ENCODE data around the gene SMIM38.
A peak's percentile ranks its signal among the peaks of the same experiment; 100 is the strongest.

The SMIM38 gene

DNA sequence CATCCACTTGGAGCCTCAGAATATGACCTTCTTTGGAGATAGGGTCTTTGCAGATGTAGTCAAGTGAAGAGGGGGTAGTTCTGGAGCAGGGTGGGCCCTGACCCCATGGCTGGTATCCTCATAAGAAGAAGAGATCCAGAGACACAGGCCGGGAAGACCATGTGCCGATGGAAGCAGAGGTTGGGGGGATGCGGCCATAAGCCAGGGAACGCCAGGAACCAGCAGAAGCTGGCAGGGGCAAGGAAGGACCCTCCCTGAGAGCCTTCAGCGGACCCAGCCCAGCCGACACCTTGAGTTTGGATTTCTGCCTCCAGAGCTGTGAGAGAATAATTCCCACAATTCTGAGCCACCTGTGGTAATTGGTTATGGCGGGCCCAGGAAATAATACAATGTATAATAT is 26.1 kb upstream of the SMIM38 start:
- Histone ChIP-seq H2BK120ac (ENCODE audit: low read depth, low read length) (no peak overlapping the region), H3K4ac (ENCODE audit: low read length) (no peak overlapping the region), H4K8ac (ENCODE audit: low read depth, low read length) (no peak overlapping the region), H3K4me1 (ENCODE audit: control insufficient read depth in 2 of 2, insufficient read depth in 1 of 2, low read depth in 1 of 2, low read length in 2 of 2) (peaks cover 2 to 10% of the 10 kb centered on the region in 2 donors), H3K79me1 (ENCODE audit: low read depth, low read length) (no peaks in the 10 kb centered on the region), H3K18ac (ENCODE audit: low read length) (no peak overlapping the region), H3K23ac (ENCODE audit: low read depth, low read length, poor library complexity) (no peak overlapping the region), H3K4me3 (ENCODE audit: low read length in 2 of 2) (no peak overlapping the region), H3K27ac (replicated peaks; ENCODE audit: low read length) (no peak overlapping the region), H2AFZ (ENCODE audit: low read length) (no peak overlapping the region), H2BK15ac (ENCODE audit: low read length) (no peak overlapping the region), H3K27me3 (ENCODE audit: control insufficient read depth in 3 of 3, insufficient read depth in 3 of 3, low read depth in 1 of 3, low read length in 3 of 3) (no peaks in the 10 kb centered on the region), H4K91ac (ENCODE audit: low read depth, low read length, poor library complexity) (no peak overlapping the region), H2BK12ac (ENCODE audit: low read length) (no peak overlapping the region), H3K36me3 (replicated peaks in 1 of 2; ENCODE audit: control insufficient read depth in 2 of 2, insufficient read depth in 2 of 2, low read length in 2 of 2) (peaks cover 0 to 2% of the 10 kb centered on the region in 2 donors), H2AK5ac (ENCODE audit: low read depth, low read length) (no peak overlapping the region), H3K14ac (ENCODE audit: low read length) (no peak overlapping the region), H3K9ac (ENCODE audit: low read depth, low read length, poor library complexity) (no peak overlapping the region), H3K9me3 (replicated peaks in 1 of 2; ENCODE audit: control insufficient read depth in 2 of 2, insufficient read depth in 1 of 2, low read depth in 1 of 2, low read length in 2 of 2) (peaks cover 10 to 11% of the 10 kb centered on the region in 2 donors), H2BK5ac (ENCODE audit: low read length) (no peak overlapping the region), H3K4me2 (ENCODE audit: insufficient read depth, low read length, poor library complexity, severe bottlenecking) (no peak overlapping the region)
- WGBS, 2 donors (ENCODE audit: extremely low coverage in 2 of 2, insufficient read length in 2 of 2, insufficient replicate concordance in 1 of 2): no CpG with 5 or more reads among the region's 7 CpGs
- DNase-seq (ENCODE audit: low spot score): no peak

DNA sequence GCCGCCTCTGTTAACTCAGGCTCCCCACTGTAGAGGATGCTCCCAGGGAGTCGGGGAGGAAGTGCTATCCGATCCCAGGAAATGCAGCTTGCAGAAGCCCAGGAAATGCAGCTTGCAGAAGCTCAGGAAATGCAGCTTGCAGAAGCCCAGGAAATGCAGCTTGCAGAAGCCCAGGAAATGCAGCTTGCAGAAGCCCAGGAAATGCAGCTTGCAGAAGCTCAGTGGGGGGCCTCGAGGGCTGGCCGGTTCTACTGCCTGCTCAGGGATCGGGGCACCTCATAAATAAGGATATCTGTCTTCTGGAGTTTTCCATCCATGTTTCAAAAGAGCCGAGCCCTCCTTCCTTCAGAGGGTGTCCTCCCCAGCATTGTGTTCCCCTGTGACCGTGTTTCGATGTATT is 25.1 kb upstream of the SMIM38 start:
- Histone ChIP-seq H2BK5ac (ENCODE audit: low read length) (no peak overlapping the region), H3K14ac (ENCODE audit: low read length) (peak overlapping the region; percentile 2), H3K4me1 (ENCODE audit: control insufficient read depth in 2 of 2, insufficient read depth in 1 of 2, low read depth in 1 of 2, low read length in 2 of 2) (peaks cover 2 to 8% of the 10 kb centered on the region in 2 donors), H3K4ac (ENCODE audit: low read length) (no peak overlapping the region), H3K4me3 (ENCODE audit: low read length in 2 of 2) (no peak overlapping the region), H2BK12ac (ENCODE audit: low read length) (no peak overlapping the region), H3K23ac (ENCODE audit: low read depth, low read length, poor library complexity) (no peak overlapping the region), H3K9me3 (replicated peaks in 1 of 2; ENCODE audit: control insufficient read depth in 2 of 2, insufficient read depth in 1 of 2, low read depth in 1 of 2, low read length in 2 of 2) (peaks cover 10 to 11% of the 10 kb centered on the region in 2 donors), H2BK15ac (ENCODE audit: low read length) (peak overlapping the region; percentile 94), H3K36me3 (replicated peaks in 1 of 2; ENCODE audit: control insufficient read depth in 2 of 2, insufficient read depth in 2 of 2, low read length in 2 of 2) (peaks cover 0 to 2% of the 10 kb centered on the region in 2 donors), H2AFZ (ENCODE audit: low read length) (peak overlapping the region; percentile 40), H4K8ac (ENCODE audit: low read depth, low read length) (no peak overlapping the region), H3K9ac (ENCODE audit: low read depth, low read length, poor library complexity) (no peak overlapping the region), H3K18ac (ENCODE audit: low read length) (no peak overlapping the region), H3K27ac (replicated peaks; ENCODE audit: low read length) (no peak overlapping the region), H3K4me2 (ENCODE audit: insufficient read depth, low read length, poor library complexity, severe bottlenecking) (no peak overlapping the region), H4K91ac (ENCODE audit: low read depth, low read length, poor library complexity) (no peak overlapping the region), H3K79me1 (ENCODE audit: low read depth, low read length) (no peaks in the 10 kb centered on the region), H2BK120ac (ENCODE audit: low read depth, low read length) (no peak overlapping the region), H3K27me3 (ENCODE audit: control insufficient read depth in 3 of 3, insufficient read depth in 3 of 3, low read depth in 1 of 3, low read length in 3 of 3) (no peaks in the 10 kb centered on the region), H2AK5ac (ENCODE audit: low read depth, low read length) (peak overlapping the region; percentile 90)
- no peak for DNase-seq (ENCODE audit: low spot score)
- no CpG with 5 or more reads among the region's 9 CpGs for WGBS, 2 donors (ENCODE audit: extremely low coverage in 2 of 2, insufficient read length in 2 of 2, insufficient replicate concordance in 1 of 2)

DNA sequence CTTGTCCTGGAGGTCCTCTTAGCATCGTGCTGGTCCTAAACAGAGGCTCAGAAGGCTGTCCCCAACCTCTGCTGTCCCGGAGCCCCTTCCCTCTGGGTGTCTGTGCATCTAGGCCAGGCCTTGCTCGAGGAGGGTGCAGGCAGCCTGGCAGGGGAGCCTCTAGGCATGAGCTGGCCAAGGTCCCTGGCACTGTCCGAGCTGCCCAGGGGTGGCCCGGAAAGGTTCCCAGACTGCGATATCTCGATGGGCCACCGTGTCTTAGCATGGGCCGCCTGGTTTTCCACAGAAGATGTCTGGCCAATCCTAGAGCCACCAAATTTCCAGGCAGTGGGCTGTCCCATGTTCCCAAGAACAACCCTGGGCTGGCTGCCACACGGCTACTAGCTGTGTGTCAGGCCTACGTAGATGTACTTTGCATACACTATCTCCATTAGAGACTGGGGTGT is 24.6 kb upstream of the SMIM38 start:
- Histone ChIP-seq H3K9ac (ENCODE audit: low read depth, low read length, poor library complexity) (no peak overlapping the region), H2BK15ac (ENCODE audit: low read length) (peak overlapping the region; percentile 94), H3K9me3 (replicated peaks in 1 of 2; ENCODE audit: control insufficient read depth in 2 of 2, insufficient read depth in 1 of 2, low read depth in 1 of 2, low read length in 2 of 2) (peaks cover 10 to 11% of the 10 kb centered on the region in 2 donors), H3K36me3 (replicated peaks in 1 of 2; ENCODE audit: control insufficient read depth in 2 of 2, insufficient read depth in 2 of 2, low read length in 2 of 2) (peaks cover 0 to 2% of the 10 kb centered on the region in 2 donors), H2AFZ (ENCODE audit: low read length) (no peak overlapping the region), H3K79me1 (ENCODE audit: low read depth, low read length) (no peaks in the 10 kb centered on the region), H2BK5ac (ENCODE audit: low read length) (no peak overlapping the region), H2BK120ac (ENCODE audit: low read depth, low read length) (no peak overlapping the region), H3K4me2 (ENCODE audit: insufficient read depth, low read length, poor library complexity, severe bottlenecking) (no peak overlapping the region), H2BK12ac (ENCODE audit: low read length) (peak overlapping the region; percentile 79), H3K4ac (ENCODE audit: low read length) (no peak overlapping the region), H4K8ac (ENCODE audit: low read depth, low read length) (no peak overlapping the region), H3K4me1 (ENCODE audit: control insufficient read depth in 2 of 2, insufficient read depth in 1 of 2, low read depth in 1 of 2, low read length in 2 of 2) (peaks cover 2 to 8% of the 10 kb centered on the region in 2 donors), H3K14ac (ENCODE audit: low read length) (no peak overlapping the region), H3K27me3 (ENCODE audit: control insufficient read depth in 3 of 3, insufficient read depth in 3 of 3, low read depth in 1 of 3, low read length in 3 of 3) (no peaks in the 10 kb centered on the region), H3K18ac (ENCODE audit: low read length) (peak overlapping the region; percentile 76), H3K23ac (ENCODE audit: low read depth, low read length, poor library complexity) (no peak overlapping the region), H2AK5ac (ENCODE audit: low read depth, low read length) (peak overlapping the region; percentile 90), H4K91ac (ENCODE audit: low read depth, low read length, poor library complexity) (peak overlapping the region; percentile 40), H3K4me3 (ENCODE audit: low read length in 2 of 2) (no peak overlapping the region), H3K27ac (replicated peaks; ENCODE audit: low read length) (no peak overlapping the region)
- no peak for DNase-seq (ENCODE audit: low spot score)
- WGBS, 2 donors (ENCODE audit: extremely low coverage in 2 of 2, insufficient read length in 2 of 2, insufficient replicate concordance in 1 of 2): no CpG with 5 or more reads among the region's 11 CpGs

DNA sequence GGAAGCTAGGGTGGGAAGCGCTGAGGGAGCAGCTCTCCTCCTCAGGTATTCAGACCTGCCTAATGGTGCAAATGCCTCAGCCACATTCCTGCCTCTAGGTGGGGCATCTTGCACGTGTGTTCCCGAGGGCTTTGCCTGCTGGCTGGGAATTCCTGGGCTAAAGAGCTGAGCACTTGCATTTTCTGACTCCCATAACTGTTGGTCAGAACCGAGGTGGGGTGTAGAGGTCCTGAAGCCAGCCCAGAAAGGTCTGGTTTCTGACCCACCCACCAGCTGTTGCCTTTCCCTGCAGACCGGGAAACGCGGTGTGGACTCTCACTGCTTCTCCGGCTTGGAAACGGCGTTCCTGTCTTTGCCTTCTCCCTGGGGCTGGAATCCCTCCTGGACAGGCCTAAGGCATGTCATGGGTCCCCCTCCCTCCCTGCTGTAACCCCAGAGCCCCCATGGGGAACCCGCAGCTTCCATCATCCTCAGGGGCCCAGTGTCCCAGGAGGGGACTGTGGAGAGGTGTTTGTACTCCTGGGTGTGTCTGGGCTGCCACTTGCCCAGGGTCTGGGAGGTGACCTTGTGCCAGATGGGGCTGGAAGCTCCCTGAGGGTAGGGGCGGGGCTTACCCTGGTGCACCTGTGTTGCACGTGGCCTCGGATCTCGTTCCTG is 24.0 kb upstream of the SMIM38 start:
- peak; percentile 76 for DNase-seq (ENCODE audit: low spot score)
- H2BK120ac ChIP-seq (ENCODE audit: low read depth, low read length): peak overlapping the region; percentile 29
- H2BK15ac ChIP-seq (ENCODE audit: low read length): peak overlapping the region; percentile 77
- H3K14ac ChIP-seq (ENCODE audit: low read length): no peak overlapping the region
- H3K4me1 ChIP-seq (ENCODE audit: control insufficient read depth in 2 of 2, insufficient read depth in 1 of 2, low read depth in 1 of 2, low read length in 2 of 2): peaks cover 2 to 8% of the 10 kb centered on the region in 2 donors
- no CpG with 5 or more reads among the region's 15 CpGs for WGBS, 2 donors (ENCODE audit: extremely low coverage in 2 of 2, insufficient read length in 2 of 2, insufficient replicate concordance in 1 of 2)
- peak overlapping the region; percentile 5 for H3K4ac ChIP-seq (ENCODE audit: low read length)
- H2BK5ac ChIP-seq (ENCODE audit: low read length): peak overlapping the region; percentile 96
- H3K4me3 ChIP-seq (ENCODE audit: low read length in 2 of 2): no peak overlapping the region
- H3K27ac ChIP-seq (replicated peaks; ENCODE audit: low read length): no peak overlapping the region
- no peaks in the 10 kb centered on the region for H3K79me1 ChIP-seq (ENCODE audit: low read depth, low read length)
- H3K27me3 ChIP-seq (ENCODE audit: control insufficient read depth in 3 of 3, insufficient read depth in 3 of 3, low read depth in 1 of 3, low read length in 3 of 3): no peaks in the 10 kb centered on the region
- H2AK5ac ChIP-seq (ENCODE audit: low read depth, low read length): peak overlapping the region; percentile 100
- H3K23ac ChIP-seq (ENCODE audit: low read depth, low read length, poor library complexity): peak overlapping the region; percentile 37
- H3K36me3 ChIP-seq (replicated peaks in 1 of 2; ENCODE audit: control insufficient read depth in 2 of 2, insufficient read depth in 2 of 2, low read length in 2 of 2): peaks cover 0 to 2% of the 10 kb centered on the region in 2 donors
- no peak overlapping the region for H2AFZ ChIP-seq (ENCODE audit: low read length)
- peak overlapping the region; percentile 93 for H3K18ac ChIP-seq (ENCODE audit: low read length)
- no peak overlapping the region for H3K4me2 ChIP-seq (ENCODE audit: insufficient read depth, low read length, poor library complexity, severe bottlenecking)
- H3K9ac ChIP-seq (ENCODE audit: low read depth, low read length, poor library complexity): no peak overlapping the region
- H2BK12ac ChIP-seq (ENCODE audit: low read length): peak overlapping the region; percentile 87
- no peak overlapping the region for H4K91ac ChIP-seq (ENCODE audit: low read depth, low read length, poor library complexity)
- H3K9me3 ChIP-seq (replicated peaks in 1 of 2; ENCODE audit: control insufficient read depth in 2 of 2, insufficient read depth in 1 of 2, low read depth in 1 of 2, low read length in 2 of 2): peaks cover 10 to 11% of the 10 kb centered on the region in 2 donors
- H4K8ac ChIP-seq (ENCODE audit: low read depth, low read length): peak overlapping the region; percentile 29
